Measurements from ENCODE around the gene MAP4K4.

MAP4K4 gene

GRCh38 chr2:101724125-101724474, 26.6 kb downstream of the MAP4K4 start:
- H3K27me3 ChIP-seq: no peaks in the 10 kb centered on the region
- H3K4me3 ChIP-seq (ENCODE audit: low read depth in 1 of 2, low read length in 1 of 2): peak overlapping the region in 1 of 2 experiments; percentile 26
- peak overlapping the region; percentile 88 for H3K27ac ChIP-seq
- H3K9me3 ChIP-seq: no peaks in the 10 kb centered on the region
- TF ChIP-seq CTCF (IDR thresholded peaks at IDR 0.05): no peak
- H3K4me1 ChIP-seq (ENCODE audit: control insufficient read depth in 1 of 2, insufficient read depth in 1 of 2, low read depth in 1 of 2, low read length in 1 of 2): peaks cover 72 to 78% of the 10 kb centered on the region in 2 experiments
- H3K36me3 ChIP-seq: no peaks in the 10 kb centered on the region

DNA sequence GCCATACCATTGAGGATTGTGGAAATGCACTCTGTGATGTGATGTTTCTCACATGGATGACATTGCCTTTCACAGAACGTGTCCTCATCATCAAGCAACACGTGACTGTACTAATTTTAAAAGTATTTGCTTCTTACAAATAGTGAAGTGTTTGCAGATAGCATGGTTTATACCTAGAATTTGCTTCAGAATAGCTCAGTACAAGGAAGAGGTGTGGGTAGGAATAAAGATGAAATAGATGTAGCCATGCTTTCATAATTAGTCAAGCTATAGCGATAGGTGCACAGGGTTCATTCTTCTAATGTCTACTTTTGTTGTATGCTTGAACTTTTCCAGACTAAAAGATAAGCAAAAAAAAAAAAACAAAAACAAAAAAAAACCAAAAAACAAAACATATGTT, 27.5 kb downstream of the MAP4K4 start:
- Histone ChIP-seq H3K4me1 (ENCODE audit: control insufficient read depth in 1 of 2, insufficient read depth in 1 of 2, low read depth in 1 of 2, low read length in 1 of 2) (peaks cover 70 to 77% of the 10 kb centered on the region in 2 experiments), H3K4me3 (ENCODE audit: low read depth in 1 of 2, low read length in 1 of 2) (no peak overlapping the region), H3K9me3 (no peaks in the 10 kb centered on the region), H3K27me3 (no peaks in the 10 kb centered on the region), H3K36me3 (no peaks in the 10 kb centered on the region), H3K27ac (peak overlapping the region; percentile 88)
- TF ChIP-seq CTCF (IDR thresholded peaks at IDR 0.05): no peak

DNA sequence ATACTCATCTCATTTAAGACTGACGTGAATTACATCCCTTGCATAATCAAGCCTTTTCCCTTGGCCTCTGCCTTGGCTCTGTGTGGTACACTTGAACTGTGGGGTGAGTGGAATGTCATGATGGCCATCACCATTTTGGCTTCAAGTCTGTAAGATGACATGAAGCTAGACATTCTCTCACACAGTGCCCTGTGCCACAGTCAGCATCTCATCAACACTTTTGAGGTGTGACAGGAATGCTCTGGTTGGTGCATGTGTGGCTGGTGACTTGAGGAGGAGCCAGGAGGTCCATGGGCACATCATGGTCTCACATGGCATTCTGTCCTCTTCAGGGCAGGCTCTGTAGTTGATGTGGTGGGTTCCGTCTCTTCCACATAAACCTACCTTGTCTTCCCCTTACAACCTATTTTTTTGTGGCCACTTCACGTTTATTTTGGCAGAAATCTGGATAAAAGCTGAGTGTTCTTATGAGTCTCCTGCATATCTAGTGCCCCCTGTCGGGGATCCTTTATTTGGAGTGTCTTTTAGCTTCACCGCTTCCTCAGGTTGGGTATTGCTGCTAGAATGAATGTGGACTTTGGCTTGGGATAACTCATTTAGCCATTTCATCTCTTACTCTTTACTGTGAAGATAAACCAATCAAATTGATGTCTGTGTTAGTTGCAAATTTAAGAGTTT, 28.1 kb downstream of the MAP4K4 start:
- Histone ChIP-seq H3K36me3 (no peaks in the 10 kb centered on the region), H3K4me1 (ENCODE audit: control insufficient read depth in 1 of 2, insufficient read depth in 1 of 2, low read depth in 1 of 2, low read length in 1 of 2) (peaks cover 64 to 77% of the 10 kb centered on the region in 2 experiments), H3K4me3 (ENCODE audit: low read depth in 1 of 2, low read length in 1 of 2) (no peak overlapping the region), H3K9me3 (no peaks in the 10 kb centered on the region), H3K27ac (peak overlapping the region; percentile 42), H3K27me3 (no peaks in the 10 kb centered on the region)
- TF ChIP-seq CTCF (IDR thresholded peaks at IDR 0.05): no peak

DNA sequence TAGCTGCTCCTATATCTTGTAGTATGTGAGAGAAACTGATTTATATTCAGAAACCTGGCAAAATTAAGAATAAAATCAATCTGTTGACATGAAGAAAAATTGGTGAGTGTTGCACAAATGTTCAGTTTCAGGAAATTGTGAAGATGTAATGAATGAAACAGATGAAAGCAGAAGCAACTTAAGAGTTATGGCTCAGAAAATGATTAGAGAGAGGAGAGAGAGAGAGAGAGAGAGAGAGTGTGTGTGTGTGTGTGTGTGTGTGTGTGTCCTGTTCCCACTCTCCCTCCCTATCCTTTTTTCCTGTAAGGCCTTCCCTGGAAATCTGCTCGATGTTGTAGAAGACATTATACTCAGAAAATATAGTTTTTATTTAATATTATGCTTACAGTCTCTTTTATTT, 31.4 kb downstream of the MAP4K4 start:
- Histone ChIP-seq H3K36me3 (peaks cover 4% of the 10 kb centered on the region), H3K27me3 (no peaks in the 10 kb centered on the region), H3K4me1 (ENCODE audit: control insufficient read depth in 1 of 2, insufficient read depth in 1 of 2, low read depth in 1 of 2, low read length in 1 of 2) (peaks cover 48 to 69% of the 10 kb centered on the region in 2 experiments), H3K27ac (peak overlapping the region; percentile 48), H3K4me3 (ENCODE audit: low read depth in 1 of 2, low read length in 1 of 2) (no peak overlapping the region), H3K9me3 (no peaks in the 10 kb centered on the region)
- TF ChIP-seq CTCF (IDR thresholded peaks at IDR 0.05): no peak

DNA sequence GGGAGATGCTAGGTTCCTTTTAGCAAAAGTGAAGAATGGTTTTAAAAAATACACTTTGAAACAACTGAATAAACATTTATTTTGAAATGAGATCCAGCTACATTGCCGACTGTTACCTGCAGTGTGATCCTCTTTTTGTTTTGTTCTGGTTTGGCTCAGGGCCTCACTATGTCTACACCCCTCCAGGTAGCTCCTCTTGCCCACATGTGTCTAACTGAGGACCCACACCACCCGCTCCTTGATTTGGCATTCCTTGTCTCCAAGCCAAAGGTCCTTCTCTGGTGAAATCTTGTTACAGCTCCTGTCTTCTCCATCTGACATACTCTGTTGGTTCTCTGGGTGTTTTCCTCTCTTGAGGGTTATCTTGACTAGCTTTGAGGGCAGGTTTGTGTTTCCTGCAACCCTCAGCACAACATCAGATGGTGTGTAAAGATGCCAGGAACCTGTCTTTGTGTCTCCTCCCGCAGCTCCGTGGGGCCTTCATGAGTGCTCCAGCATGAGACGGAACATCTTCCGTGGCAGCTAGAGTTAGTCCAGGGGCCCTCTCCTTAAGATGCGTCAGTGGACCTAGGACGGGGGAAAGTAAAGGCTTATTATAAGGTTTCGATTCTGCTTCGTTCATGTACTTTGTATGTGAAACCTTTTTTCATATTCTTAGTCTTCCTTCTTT, 32.1 kb downstream of the MAP4K4 start:
- no peak overlapping the region for H3K4me3 ChIP-seq (ENCODE audit: low read depth in 1 of 2, low read length in 1 of 2)
- peak overlapping the region; percentile 17 for H3K27ac ChIP-seq
- no peaks in the 10 kb centered on the region for H3K27me3 ChIP-seq
- H3K36me3 ChIP-seq: peaks cover 4% of the 10 kb centered on the region
- TF ChIP-seq CTCF (IDR thresholded peaks at IDR 0.05): no peak
- H3K9me3 ChIP-seq: no peaks in the 10 kb centered on the region
- H3K4me1 ChIP-seq (ENCODE audit: control insufficient read depth in 1 of 2, insufficient read depth in 1 of 2, low read depth in 1 of 2, low read length in 1 of 2): peaks cover 41 to 67% of the 10 kb centered on the region in 2 experiments

Measured in neutrophil (primary cell).